ENCODE results near the gene LRRC7.

LRRC7 gene

GRCh38 chr1:70117046-70117445 is 549.3 kb downstream of the LRRC7 start:
- TF ChIP-seq, protein P1, sequence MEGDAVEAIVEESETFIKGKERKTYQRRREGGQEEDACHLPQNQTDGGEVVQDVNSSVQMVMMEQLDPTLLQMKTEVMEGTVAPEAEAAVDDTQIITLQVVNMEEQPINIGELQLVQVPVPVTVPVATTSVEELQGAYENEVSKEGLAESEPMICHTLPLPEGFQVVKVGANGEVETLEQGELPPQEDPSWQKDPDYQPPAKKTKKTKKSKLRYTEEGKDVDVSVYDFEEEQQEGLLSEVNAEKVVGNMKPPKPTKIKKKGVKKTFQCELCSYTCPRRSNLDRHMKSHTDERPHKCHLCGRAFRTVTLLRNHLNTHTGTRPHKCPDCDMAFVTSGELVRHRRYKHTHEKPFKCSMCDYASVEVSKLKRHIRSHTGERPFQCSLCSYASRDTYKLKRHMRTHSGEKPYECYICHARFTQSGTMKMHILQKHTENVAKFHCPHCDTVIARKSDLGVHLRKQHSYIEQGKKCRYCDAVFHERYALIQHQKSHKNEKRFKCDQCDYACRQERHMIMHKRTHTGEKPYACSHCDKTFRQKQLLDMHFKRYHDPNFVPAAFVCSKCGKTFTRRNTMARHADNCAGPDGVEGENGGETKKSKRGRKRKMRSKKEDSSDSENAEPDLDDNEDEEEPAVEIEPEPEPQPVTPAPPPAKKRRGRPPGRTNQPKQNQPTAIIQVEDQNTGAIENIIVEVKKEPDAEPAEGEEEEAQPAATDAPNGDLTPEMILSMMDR (conservative IDR thresholded peaks at IDR 0.05): no peak
- H3K27ac ChIP-seq: no peak overlapping the region

DNA sequence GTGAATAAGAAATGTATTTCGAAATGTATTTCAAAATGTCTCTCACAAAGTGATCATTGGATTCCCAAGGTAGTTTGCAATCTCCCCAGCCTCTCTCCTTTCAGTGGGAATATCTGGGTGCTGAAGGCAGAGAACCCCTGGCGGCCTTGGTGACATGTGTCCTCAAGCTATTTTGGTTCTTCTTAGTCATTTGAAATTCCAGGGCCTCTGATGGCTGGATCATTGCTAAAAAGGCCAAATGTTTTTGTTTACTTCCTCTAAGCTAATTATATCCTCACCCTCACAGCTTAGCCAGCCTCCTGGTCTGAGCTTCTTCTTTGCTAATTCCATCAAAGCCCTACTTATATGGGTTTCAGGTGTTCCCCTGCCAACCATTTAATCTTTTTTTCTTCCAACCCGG is 566.4 kb downstream of the LRRC7 start:
- no peak overlapping the region for H3K27ac ChIP-seq
- TF ChIP-seq, protein P1 (conservative IDR thresholded peaks at IDR 0.05): no peak

DNA sequence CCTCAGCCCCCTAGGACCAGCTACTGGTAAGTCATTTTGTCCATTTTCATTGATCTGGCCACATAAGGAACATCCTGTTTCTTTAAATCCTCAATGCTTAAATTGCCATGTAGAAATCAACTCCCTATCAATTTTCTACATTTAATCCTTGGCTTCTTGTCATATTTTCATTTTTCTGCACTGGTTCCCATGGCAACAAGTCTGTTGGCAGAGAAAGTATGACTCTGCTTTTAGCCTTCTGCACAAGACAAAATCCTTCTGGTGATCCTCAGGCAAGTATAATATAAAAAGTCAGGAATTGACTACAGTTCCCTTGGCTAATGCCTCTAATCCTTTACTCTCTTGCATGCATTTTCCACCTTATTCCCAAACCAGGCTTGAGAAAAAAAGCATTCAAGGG is 572.6 kb downstream of the LRRC7 start:
- TF ChIP-seq, protein P1 (conservative IDR thresholded peaks at IDR 0.05): no peak
- H3K27ac ChIP-seq: no peak overlapping the region

- no peak overlapping the region for H3K27ac ChIP-seq
- TF ChIP-seq, protein P1 (conservative IDR thresholded peaks at IDR 0.05): no peak
These were observed 573.2 kb downstream of the LRRC7 start for GRCh38 chr1:70140894-70141293.

DNA sequence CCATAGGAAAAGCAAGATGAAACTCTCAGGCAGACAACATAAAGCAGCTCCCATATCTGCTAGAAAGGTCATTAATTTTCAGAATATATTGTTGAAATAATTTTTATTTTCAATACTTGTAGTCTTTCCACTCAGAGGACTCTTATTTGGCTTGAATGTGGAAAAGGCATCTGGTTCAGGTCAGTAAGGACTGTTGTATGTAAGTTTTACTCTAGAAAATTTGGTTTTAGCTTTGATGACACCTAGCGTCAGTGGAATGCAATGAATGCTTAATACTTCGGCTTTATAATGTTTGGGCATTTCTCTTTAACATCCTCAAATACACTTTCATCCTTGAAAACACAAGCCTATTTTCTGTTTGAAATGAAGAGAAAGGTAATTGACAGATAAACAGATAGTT is 574.4 kb downstream of the LRRC7 start:
- no peak overlapping the region for H3K27ac ChIP-seq
- TF ChIP-seq, protein P1 (conservative IDR thresholded peaks at IDR 0.05): peak; percentile 70

GRCh38 chr1:70143048-70143659 is 575.4 kb downstream of the LRRC7 start:
- no peak overlapping the region for H3K27ac ChIP-seq
- TF ChIP-seq, protein P1 (conservative IDR thresholded peaks at IDR 0.05): peak; percentile 52

- H3K27ac ChIP-seq: no peak overlapping the region
- TF ChIP-seq, protein P1 (conservative IDR thresholded peaks at IDR 0.05): no peak
These were observed 578.8 kb downstream of the LRRC7 start for GRCh38 chr1:70146488-70146887.
